Activated CD4-positive, CD25-positive, alpha-beta regulatory T cell (primary cell): Measurements from ENCODE around the gene FIBCD1.

Source experiments
- DNase-seq, 4 experiments: peaks; one replicate each; lab custom pipeline; 2025; lab: John Stamatoyannopoulos, UW

FIBCD1 gene

DNA sequence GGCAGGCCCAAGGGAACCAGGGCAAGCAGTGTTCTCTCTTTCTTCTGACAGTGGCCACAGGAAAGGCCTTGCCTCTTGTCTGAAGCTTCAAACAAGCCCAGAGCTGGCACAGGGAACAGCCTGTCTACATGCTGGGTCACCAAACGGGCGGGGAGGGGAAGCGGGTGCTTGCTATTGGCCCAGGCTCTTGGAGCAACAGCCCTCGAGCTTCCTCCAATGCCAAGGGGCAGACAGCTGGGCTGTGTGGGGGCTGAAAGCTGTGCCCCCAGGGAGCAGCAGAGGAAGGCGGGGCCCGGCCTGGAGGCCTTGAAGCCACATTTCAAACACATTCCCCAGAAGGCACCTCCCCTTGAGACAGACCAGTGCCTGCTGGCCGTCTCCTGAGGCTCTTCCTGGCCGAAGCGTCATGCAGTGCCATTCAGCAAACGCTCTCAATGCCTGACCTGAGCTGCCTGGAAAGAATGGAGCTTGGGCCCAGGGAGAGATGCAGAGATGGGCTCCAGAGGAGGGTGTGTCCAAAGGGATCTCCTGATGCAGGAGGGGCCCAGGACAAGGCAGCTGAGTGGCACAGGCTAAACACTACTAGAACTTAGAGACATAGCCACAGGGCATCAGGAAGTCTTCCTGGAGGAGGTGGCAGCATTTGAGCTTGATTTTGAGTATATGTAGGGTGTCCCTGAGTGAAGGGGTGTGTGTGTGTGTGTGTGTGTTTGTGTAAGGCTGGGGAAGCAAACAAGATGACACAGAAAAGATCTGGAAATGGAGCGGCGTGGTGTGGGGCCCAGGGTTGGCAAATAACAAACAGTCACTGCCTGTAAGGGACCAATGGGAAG, 2.5 kb downstream of the FIBCD1 start:
- no peak for DNase-seq

DNA sequence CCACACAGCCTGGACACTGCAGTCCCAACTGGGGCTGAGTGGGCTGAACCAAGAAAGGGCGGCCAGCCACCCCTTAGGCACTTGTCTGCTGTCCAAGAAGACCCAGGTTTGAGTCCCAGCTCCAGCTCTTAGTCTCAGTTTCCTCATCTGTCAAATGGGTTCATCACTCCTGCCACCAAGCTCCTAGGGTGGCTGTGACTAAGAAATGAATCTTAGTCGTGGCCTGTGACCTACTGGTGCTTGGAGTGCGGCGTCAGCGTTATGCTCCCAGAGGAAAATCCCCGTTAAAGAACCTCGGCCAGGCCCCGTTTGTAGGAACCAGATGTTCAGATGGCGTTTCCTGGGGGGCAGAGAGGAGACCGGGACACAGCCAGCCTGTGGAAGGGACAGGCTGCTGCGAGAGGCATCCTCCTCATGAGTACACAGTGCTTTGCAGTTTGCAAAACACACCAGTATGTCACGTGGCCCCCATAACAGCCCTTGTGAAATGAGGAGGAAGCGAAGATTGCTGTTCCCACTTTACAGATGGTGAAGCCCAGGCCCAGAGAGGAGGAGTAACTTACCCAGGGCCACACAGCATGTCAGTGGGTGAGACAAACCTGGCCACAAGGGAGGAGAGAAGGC, 3.3 kb downstream of the FIBCD1 start:
- DNase-seq: no peak

DNA sequence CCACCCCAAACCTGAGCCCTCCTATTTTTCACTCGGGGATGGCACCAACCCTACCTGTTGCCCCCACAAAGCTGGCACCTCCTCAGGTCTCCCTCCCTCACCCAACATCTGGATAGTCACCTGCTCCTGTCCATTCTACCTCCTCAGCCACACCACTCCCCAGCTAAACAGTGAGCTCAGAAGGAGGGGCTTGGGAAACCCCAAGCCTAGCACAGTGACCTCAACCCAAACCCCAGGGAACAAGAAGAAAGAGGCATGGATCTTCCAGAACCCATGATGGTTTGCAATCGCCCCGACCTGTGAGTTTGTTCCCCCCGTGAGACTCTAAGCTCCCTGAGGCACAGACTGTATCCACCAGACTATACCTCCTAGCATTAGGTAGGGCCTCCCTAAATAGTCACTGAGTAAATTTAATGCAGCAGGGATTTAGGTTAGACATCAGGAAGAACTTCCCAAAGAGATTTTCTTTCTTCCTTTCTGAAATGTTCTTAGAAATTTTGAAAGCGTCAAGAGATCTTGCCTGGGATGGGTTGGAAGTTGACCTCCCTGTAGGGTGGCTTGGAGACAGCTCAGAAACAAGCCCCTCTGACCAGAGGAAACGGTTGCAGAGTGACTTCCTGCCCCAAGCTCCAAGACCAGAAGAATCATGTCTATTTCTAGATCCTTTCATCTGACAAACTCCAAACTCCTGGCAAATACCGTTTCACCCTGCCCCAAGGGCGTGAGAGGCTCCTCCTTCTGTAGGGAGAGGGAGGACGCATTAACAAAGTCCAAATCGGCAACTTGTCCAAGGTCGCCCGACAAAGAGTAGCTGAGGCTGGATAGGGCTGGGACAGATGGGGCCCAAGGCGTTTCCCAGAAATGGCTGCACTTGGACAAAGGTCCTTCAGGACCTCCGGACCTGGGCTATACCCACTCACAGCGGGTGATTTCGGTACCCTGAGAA, 4.1 kb downstream of the FIBCD1 start:
- DNase-seq: no peak

DNA sequence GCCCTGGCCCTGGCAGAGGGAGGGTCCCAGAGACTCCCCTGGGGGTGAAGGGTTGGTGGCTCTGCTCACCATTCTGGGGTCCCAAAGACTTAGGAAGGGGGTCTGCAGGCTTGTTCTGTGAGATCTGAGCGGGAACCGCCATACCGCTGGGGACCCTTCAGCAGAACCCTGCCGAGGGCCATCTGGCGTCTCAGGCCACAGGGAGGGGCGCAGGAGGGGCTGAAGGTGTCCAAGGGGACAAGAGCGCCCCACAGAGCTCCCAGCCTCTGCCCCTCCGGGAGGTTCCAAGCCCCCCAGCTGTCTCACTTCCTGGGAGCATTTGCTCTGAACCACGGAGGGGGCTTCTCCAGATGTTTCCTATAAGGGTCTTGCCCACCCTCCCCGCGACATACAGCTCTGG, 4.8 kb downstream of the FIBCD1 start:
- no peak for DNase-seq

DNA sequence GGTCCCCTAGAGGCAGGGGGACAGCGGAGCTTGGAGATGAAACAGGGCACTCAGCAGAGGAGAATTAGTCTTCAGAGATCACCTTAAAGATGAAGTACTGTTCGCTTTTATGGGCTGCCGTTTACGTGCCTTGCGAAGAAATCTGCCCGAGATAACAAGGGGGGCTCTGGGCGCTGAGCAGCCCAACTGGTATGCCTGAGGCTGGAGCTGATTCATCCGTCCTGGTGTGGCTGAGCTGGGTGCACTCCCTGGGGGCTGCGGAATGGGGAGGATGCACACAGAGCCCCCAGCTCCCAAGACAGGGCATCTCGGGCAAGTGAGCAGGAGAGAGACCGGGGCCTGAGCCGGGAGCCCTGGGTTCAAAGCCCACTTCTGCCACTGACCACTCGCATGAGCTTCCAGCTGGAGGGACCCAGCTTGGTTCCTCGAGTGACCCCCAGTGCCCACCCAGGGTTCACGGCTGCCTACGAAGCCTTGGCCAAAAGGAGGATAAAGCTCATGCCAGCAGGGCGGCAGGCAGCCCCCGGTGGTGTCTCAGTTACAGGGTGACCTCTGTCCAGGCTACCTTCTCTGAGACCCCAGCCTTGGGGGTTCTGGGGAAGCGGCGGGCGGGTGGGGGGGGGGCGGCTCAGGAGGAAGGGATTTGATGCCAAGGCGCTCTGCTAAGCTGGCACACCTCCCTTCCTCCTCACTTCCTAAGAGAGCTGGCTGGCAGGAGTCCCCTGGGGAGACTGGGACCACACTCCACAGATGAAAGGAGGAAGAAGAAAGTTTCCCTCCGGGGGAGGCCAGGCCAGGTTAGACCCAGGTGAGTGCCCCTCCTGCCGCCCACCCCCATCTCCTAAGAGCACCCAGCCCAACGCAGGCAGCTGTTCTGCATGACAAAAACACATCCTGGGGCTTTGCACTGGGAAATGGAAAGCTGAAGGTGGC, 5.7 kb downstream of the FIBCD1 start:
- DNase-seq: no peak

DNA sequence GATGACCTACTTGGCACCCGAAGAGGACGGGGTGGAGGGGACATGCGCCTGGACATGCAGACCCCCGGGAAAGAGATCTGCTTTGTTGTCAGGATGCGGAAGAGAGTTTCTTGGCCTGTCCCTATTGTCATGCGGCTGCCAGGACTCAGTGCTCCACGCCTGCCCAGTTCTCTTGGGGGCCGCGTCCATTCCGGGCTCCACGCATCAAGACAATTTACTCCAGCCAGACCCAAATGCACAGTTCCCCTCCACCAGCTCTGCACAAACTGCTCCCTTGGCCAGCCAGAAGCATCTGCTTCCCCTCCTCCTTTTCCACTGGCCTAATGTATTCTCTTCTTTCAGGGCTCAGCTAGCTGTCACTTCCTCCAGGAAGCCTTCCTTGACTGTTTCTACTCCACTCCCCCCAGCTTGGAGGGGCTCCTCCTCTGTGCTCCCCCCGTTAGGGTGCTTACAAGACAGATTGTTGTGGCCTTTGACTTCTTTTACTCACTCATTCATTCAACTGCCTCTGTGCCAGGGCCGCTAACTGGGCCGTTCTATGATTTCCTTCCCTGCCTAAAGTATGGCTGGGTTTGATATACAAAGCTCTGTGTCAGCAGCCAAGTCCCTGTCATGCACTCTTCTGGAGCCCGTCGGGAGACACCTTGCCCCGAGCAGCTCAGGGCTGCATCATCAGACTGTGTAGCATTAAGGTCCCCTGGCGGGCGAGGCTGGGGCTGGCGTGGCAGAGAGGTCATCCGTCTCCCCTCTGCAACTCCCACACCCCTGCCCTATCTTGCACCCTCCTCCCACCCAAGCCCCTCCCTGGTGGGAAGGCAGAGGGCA, 6.6 kb downstream of the FIBCD1 start:
- no peak for DNase-seq

DNA sequence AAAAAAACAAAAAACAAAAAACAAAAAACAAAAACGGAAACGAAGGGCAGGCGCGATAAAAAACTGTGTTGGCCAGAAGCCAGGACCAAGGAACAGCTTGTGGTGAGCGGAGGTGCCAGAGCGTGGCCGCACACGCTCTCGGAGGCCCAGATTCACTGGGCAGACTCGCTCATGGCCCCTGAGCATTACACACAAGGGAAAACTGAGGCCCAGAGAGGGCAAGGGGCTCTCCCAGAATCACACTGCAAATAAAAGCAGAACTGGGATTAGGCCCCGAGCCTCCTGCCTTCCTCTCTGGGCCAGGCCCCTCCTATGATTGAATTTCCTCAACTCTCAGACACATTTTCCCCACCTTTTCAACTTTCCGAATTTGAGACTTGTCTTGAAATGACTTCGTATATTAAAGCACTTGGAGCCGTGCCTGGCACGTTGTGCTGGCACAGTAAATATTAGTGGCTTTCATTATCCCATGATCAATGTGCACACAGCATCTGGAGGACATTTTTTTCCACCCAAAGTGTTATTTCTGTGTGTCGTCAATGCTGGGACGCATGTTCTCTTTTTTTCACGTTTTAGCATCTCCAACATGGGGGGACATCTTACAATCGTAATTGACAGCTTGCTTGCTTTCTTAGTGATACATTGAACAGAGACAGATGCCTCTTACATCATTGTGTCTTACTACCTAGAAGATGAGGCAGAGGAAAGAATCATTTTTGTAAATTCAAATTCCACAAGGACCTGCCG, 7.4 kb downstream of the FIBCD1 start:
- DNase-seq: no peak

DNA sequence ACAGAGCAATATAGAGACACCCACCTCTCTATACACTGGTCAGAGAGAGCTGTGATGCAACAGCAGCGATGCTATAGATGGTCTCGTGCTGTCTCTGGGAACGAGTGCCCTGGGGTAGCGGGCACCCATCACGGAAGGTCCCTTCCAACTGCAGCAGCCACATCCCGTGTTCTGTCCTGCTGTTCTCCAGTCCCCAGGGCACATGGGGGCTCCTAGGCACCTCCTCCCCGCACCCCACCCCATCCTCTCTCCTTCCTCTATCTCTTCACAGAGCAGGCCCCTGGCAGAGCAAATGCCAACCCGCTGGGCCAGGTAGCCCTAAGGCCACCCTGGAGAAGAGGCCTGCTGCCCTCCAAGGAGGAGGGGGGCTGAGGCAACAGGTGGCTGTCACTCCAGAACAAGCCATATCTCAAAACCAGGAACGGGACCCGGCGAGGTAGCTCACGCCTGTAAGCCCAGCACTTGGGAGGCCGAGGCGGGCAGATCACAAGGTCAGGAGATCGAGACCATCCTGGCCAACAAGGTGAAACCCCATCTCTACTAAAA, 8.2 kb downstream of the FIBCD1 start:
- no peak for DNase-seq

DNA sequence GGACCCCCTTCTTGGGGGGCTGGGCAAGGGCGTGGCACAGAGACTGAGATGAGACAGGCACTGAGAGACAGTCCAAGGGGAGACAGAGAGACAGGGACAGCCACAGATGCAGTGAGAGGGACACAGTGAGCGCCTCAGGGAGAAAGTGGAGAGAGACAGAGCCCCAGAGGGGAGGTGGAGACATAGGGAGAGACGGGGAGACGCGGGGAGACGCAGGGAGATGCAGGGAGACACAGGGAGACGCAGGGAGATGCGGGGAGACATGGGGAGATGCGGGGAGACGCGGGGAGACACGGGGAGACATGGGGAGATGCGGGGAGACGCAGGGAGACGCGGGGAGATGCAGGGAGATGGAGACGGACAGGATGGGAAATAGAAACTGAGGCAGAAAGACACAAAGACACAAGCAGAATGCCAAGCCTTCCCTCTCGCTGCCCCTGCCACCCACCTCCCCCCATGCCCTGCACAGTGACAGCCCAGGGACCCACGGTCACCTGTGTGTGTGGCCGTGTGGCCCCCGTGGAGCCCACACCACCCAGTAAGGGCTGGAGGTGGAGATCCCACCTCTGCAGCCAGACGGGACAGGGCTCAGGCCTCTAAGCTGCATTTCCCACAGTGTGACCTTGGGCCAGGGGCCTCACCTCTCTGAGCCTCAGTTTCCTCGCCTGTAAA, 8.8 kb downstream of the FIBCD1 start:
- DNase-seq: no peak

DNA sequence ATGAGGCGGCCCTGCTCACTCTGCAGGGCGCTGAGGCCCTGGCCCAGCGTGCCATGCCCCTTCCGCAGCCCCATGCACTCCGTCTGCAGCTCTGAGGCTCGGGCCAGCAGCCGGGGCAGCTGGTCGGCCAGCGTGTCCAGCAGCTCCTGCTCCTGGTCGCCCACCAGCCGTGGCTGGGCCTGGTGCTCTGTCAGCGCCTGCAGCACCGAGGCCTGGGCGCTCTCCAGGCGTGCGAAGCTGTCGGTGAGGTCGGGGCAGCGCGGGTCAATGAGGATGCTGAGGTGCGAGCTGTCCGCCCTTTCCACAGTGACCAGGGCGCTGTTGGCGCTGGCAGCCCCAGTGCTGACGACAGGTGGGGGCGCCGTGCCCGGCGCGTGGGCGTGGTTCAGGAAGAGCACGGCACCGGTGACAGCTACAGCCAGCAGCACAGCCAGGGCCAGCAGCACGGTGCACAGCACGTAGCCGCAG, 9.4 kb downstream of the FIBCD1 start:
- no peak for DNase-seq

DNA sequence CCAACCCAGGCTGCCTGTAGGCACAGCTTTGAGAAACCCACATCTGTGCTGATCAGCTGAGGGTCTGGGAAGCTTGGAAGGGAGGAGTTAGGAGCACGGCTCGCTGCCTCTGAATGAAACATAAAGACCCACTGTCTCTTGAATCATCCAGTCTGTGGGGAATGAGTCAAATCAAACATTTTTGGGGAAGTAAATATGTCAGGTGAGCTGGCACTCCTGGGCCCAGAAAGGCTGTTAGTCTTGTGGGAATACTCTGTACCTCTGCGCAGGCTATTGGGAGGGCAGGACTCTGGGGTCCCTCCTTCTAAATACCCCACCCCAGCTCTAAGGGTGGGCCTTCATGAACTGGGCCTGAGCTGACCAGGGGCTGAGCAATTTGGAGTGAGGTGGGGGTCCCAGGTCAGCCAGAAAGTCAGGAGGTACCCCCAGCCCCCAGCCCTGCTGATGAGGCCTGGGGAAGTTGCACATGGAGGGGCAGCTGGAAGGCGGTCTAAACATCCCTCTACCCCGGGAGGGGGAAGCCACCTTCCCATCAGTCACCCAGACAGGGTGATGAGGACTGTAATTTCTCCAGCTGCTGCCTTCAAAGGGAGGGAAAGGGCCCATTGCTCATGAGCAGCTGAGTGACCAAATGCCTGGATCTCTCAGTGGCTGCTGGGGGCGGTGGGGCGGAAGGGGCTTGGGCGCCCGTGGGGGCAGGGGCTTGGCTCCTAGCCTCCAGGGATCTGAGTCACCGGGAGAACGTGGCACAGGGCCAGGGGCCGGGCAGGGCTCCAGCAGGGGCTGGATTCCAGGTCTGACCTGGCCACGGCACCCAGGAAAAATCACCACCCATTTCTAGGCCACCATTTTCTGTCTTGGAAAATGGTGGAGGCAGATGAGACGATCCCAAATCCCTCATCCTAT, 10.8 kb downstream of the FIBCD1 start:
- DNase-seq: no peak

DNA sequence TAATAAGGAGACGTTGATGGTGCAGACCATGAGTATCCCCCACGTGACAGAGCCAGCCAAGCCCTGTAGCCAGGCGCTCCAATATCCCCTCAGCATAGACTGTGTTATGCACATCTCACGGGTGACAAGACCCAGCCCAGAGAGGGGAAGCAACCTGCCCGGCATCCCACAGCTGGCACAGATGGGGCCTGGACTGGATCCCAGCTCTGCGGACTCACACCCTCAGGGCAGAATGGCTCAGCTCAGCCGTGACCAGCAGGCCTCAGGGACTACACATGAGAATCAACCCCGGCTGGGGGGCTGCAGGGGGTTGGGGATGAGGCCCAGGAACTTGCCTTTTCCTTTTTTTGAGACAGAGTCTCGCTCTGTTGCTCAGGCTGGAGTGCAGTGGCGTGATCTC, 11.7 kb downstream of the FIBCD1 start:
- no peak for DNase-seq

DNA sequence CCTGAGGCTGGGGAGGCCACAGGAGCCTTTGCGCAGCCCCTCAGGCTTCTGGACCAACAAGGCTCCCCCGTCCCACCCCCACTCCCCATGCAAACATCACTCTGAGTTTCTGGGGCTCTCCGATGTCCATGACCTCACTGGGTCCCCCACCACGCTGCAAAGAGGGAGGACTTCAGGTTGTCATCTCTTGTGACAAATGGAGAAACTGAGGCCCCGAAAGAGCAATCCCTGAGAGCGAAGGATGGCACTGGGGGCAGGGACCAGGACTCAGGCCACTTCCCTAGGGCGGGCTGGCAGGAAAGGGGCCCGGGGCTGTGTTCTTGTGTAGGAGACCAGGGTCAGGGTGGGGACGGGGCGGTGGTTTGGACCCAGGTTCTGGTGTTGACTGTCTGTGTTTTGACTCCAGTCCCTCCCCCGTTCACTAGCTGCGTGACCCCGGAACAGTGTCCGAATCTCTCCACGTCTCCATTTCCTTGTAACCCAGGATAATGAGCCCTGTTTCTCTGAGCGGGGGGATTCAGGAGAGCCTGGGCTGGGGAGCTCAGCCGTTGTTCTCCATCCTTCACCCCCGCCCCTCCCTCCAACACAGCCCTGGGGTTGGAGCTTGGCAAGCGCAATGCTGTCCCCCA, 13.9 kb downstream of the FIBCD1 start:
- no peak for DNase-seq

DNA sequence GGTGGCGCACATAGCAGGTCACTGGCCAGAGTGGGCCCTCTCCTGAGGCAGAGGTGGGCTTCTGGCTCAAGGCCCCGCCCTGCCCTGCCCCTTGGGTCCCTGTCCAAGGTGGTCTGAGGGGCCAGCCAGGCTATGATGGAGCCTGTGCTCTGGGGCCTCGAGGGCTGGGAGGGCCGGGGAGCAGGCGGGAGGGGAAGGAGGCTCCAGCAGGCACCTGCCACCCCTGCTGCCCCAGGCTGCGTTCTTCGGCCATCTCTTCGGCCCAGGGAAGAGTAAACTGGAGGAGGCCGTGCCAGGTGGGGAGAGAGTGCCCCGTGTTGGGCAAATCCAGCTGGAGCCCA, 14.6 kb downstream of the FIBCD1 start:
- no peak for DNase-seq

DNA sequence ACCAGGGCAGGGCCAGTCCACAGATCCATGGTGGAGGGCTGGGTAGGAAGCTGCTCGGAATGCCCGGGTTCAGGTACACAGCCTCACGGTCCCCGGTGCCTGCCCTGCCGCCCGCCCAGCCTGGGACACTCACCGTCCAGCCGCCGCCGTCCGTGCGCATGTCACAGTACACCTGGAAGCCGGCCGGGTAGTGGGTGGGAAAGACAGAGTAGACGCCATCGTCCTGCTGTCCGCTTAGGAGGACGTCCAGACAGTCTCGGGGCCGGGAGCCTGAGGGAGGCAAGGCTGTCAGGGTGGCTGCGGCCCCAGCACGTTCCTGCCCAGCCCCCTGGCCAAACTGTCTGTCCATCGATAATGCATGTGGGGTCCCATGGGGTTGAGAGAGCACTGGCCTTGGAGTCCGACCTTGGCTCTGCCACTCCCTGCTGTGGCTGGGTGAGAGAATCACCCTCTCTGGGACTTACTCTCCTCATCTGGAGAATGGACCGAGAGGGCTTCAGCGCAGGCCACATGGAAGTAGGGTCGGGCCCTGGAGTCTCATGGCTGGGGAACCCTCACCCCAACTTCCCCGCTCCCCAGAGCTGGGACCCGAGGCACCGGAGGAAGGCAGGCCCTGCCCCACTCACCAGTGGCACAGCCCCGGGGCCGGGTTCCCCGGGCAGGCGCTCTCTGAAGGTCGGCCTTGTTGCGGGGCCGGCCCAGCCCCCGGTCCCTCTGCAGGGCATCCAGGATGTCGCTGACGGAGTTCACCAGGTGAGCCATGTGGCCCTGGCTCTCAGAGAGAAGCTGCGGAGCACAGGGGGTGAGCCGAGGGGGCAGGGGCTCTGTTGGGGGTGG, 15.2 kb downstream of the FIBCD1 start:
- no peak for DNase-seq

DNA sequence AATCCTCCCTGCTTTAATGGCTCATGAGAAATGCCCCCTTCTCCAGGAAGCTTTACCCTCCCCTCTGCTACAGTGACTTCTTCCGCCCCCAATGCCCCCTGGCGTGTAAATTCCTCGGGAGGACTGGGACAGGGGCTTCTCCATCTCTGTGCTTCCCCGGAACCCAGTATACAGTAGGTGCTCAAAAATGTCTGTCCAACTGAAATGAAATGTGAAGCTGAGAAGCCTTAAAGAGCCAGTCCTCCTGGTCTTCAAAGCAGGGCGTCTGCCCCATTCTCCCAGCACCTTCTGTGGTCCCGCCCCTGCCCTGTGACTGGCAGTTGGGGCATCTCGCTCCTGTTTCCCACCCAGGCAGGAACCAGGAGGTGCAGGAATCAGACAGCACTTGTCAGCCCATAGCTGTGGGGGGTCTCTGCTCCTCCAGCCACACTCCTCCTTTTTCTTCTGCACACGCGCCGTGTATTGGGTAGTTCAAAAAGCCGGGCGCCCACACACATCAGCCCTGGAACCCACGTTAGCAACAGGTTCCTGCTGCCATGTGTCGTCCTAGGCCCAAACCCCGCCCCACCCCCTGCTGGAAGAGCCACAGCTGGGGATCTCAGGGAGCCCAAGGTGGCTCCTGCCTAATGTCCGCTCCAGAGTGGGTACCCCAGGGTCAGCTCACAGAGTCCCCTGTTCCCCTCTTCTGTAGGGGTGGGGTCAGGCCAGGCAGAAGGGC, 16.0 kb downstream of the FIBCD1 start:
- no peak for DNase-seq
